LNCaP clone FGC (cell line): Measurements from ENCODE around the gene DNAI1.

ENCODE experiments used
- DNase-seq: peaks from one replicate; pipeline ENCODE4 v3.0.0-alpha.2; 2011; ENCODE audit warnings: low read depth
- H3K4me3 ChIP-seq: 2 replicates; pipeline ENCODE4 v1.5.1; 2011; ENCODE audit warnings: mild to moderate bottlenecking, low read depth, low read length, control low read depth
- TF ChIP-seq, protein P1 (sequence below): IDR thresholded peaks from 2 replicates; pipeline ENCODE4 v1.5.1; 2012; ENCODE audit warnings: mild to moderate bottlenecking; ENCODE audit not compliant: control insufficient read depth, insufficient read depth; ENCODE audit errors: extremely low read depth

Gene DNAI1

DNA sequence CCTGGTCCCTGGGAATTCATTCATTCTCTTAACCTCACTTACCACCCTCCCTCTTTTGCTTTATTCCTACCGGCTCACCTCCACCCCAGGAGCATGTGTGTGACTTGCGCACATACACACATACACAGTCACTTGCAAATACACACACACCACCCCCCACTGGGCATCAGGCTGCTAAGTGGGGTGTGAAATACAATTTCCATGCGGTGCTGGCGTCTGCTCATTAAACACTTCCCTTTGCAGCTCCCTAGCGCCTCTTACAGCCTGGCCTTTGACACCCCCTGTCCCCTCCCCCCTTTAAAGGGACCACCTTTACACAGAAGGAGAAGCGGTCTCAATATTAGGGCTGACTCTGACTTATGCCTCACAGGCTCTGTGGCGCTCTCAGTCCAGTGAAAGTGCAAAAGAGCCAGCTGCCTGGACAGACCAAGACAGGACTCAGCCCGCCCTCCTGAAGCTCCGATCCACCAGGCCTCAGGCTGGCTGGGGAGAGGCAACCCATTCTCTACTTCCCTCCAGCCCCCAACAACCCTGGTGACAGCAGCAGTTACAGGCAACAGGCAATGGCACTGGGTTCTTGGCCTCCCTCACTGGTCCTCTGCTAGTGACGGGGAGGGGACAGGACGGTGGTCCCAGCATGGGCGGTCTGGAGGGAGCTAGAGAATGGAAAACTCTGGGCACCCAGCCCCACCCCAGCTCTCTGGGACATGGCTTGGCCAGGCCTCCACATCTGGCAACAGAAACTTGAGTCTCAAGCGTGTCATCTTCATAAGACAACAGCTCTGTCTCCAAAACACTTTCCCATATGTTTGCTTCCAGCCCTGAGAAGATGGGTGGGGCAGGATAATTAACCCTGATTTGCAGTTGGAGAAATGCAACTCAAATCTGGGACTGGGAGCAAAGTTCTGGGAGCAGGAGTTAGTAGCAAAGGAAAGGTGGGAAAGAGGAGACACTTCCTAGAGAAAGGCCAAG lies 52.2 kb downstream of the DNAI1 start:
- no peak for DNase-seq
- H3K4me3 ChIP-seq, result no peak overlapping the region
- TF ChIP-seq, protein P1, sequence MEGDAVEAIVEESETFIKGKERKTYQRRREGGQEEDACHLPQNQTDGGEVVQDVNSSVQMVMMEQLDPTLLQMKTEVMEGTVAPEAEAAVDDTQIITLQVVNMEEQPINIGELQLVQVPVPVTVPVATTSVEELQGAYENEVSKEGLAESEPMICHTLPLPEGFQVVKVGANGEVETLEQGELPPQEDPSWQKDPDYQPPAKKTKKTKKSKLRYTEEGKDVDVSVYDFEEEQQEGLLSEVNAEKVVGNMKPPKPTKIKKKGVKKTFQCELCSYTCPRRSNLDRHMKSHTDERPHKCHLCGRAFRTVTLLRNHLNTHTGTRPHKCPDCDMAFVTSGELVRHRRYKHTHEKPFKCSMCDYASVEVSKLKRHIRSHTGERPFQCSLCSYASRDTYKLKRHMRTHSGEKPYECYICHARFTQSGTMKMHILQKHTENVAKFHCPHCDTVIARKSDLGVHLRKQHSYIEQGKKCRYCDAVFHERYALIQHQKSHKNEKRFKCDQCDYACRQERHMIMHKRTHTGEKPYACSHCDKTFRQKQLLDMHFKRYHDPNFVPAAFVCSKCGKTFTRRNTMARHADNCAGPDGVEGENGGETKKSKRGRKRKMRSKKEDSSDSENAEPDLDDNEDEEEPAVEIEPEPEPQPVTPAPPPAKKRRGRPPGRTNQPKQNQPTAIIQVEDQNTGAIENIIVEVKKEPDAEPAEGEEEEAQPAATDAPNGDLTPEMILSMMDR, result no peak

DNA sequence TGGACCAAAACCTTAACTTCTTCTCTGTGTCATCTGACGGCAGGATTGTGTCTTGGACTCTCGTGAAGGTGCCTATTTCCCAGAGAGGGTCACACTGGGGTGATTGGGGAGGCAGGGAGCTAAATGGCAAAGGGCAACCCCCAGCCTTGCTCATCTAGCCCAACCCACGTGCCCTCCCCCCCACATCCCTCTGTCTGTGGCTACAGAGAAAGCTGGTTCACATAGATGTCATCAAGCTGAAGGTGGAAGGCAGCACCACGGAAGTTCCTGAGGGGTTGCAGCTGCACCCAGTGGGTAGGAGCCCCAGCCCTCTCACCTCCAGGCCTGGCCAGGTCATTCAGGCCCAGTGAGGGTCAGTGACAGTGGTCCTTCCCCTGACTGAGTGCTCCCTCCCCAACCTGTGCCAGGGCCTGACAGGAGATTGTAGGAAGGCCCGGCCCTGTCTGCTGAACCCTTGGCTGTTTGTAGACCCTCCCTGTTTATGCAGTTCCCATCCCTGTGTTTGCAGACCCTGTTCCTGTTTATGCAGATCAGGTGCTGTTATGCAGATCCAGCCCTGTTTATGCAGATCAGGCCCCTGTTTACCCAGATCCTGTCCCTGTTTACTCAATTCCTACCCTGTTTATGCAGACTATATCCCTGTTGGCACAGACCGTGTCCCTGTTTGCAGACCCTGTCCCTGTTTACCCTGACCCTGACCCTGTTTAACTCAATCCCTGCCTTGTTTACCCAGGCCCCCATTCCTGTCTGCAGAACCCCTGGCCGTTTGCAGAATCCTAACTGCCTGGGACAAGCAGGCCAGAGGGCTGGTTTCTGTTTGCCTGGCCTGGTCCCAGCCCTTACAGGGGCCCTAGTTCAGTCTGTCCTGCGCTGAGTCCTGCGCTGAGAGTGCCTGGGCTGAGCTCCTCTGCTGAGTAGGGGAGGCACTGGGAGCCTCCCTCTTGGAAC lies 53.8 kb downstream of the DNAI1 start:
- peak; percentile 28 for DNase-seq
- H3K4me3 ChIP-seq, result no peak overlapping the region
- TF ChIP-seq, protein P1, result no peak

DNA sequence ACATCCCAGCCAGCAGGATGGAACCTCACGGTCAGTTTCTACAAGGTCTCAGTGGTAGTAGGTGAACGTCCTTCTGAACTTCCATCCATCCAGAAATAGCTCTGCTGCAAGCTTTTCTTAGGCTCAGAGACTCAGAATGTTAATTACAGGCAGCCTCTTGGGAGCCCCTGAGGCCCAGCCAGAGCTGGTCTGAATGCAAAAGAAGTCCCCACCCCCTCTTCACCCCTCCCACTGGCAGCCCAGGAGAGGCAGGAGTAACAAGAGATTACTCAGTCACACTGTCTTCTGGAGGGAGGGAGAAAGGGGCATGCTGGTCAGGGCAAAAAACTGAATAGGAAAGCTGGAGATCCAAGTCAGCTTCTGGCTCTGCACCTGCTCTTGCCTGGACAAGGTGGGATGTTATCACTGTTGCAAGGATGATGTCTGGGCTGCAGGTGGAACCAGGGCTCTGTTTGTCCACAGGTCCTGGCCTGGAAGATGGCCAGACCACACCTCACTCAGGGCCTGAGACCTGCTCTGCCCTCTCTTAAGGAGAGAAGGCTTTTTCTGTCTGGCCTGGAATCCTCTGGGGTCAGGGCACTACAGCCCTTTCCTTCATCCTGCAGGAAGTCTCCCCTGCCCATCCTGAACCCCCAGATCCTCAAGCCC lies 55.1 kb downstream of the DNAI1 start:
- TF ChIP-seq, protein P1, result peak; percentile 42
- no peak overlapping the region for H3K4me3 ChIP-seq
- peak; percentile 50 for DNase-seq

DNA sequence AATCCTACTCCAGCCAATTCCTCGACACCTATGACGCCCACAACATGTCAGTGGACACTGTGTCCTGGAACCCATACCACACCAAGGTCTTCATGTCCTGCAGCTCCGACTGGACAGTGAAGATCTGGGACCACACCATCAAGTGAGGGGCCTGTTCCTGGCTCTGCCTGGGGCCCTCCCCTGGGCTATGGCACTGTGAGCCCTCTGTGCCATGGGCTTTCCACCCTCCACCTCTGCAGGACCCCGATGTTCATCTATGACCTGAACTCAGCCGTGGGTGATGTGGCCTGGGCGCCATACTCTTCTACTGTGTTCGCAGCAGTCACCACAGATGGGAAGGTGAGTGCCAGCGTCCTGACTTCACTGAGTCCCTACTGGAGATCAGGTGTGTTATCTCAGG lies 55.8 kb downstream of the DNAI1 start:
- no peak overlapping the region for H3K4me3 ChIP-seq
- TF ChIP-seq, protein P1, result no peak
- no peak for DNase-seq

DNA sequence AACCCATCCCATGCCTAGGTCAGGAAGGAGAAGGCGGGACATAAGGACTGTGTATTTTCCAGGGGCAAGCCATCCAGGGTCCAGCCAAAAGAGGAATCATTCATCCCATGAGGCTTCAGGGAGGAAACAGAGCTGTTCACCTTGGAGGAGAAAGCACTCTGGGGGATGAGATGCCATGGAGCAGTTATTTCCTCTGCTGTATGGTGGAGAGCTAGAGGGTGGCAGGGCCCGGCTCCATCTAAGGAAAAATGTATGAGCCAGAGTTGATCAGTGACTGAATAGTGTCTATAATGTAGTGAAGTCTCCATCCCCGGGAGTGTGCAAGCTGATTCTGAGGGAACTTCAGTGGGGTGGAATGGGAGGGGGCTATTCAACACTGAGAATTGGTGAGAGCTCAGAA lies 56.2 kb downstream of the DNAI1 start:
- H3K4me3 ChIP-seq, result no peak overlapping the region
- TF ChIP-seq, protein P1, result no peak
- DNase-seq, result no peak

DNA sequence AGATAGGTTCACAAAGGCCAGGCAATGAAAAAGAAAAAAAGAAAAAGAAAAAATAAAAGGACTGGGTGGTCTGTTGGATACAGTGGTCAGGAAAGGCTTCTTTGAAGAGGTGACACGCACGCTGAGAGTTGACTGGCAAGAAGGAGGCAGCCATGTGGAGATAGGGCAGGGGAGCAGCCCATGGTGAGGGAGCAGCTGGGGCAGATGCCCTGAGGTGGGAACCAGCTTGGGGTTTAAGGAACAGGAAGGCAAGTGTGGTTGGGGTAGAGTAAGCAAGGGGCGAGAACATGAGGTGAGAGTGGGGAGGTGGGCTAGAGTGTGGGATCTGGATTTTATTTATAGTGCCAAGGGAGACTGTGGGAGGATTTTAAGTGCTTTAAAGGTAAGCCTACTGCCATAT lies 57.4 kb downstream of the DNAI1 start:
- no peak overlapping the region for H3K4me3 ChIP-seq
- no peak for DNase-seq
- TF ChIP-seq, protein P1, result no peak
